HuH-7.5 (cell line): ENCODE results near the gene IRF6.
"Not testable (repeated sequence)": the region's sequence is repeated elsewhere in the genome, so short reads cannot be mapped to it uniquely, and the experiment has no call there.

ENCODE experiments used
- DNase-seq: peaks from one replicate; pipeline ENCODE4 v3.0.0; 2011; ENCODE audit warnings: low spot score

IRF6 gene

GRCh38 chr1:209823143-209824041, 17.4 kb upstream of the IRF6 start:
- no peak for DNase-seq

GRCh38 chr1:209822706-209823105, 16.8 kb upstream of the IRF6 start:
- no peak for DNase-seq

- no peak for DNase-seq
Measured at GRCh38 chr1:209820986-209821385, 15.0 kb upstream of the IRF6 start.

DNA sequence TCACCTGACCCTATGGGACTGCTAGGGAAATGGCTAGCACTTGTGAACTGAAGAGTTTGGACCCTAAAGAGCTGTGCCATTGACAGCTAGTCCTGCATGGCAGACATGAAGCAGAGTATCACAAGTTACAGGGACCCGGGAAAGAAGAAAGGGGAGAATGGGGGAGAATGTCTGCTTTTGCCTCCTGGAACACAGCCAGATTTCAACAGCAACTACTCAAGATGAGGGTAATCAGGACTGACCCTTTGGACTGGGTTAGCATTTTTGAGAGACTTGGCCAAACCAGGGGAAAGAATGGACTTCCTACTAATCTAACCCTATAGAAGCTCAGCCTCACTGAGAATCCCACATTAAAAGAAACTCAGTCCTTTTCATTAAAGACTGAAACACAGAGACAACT, 13.1 kb upstream of the IRF6 start:
- DNase-seq: no peak

DNA sequence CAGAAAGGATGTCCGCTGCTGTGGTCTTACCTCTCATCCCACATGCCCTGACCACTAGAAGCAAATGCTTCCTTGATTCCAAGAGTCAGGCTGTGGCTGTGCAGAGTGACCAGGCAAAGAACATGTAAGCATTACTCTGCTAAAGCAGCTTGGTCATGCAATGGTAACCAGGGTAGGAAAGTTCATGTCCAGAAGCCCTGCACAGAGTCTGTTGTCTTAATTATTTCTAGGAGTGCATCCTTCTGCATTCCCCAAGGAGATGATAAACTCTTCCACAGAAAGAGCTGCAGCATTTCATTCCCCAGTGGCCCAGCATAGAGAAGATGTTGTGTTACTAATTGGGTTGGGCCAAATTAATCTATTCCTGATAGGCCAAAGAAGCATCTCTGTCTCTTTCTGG, 11.7 kb upstream of the IRF6 start:
- no peak for DNase-seq

GRCh38 chr1:209816923-209817322, 11.0 kb upstream of the IRF6 start:
- no peak for DNase-seq

DNA sequence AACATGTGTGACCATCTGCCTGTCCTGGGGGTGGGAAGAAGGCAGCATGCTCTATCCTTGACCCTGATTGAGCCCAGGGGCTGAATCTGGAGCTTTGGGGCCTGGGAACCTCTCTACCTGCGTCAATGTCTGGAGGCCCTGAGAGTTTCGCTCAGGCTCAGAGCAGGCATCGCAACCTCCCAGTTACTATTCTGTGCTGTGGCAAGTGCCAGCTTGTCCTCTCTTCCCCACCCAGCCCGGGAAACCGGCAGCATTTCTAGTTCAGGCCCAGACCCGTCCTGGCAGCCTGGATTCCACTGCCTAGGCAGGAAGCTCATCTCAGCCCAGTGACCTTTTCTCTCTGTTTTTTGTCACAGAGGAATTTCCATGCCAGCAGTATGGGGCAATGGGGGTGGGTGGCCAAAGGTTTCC, 10.0 kb upstream of the IRF6 start:
- no peak for DNase-seq

- DNase-seq: no peak
Measured at GRCh38 chr1:209815490-209815889, 9.5 kb upstream of the IRF6 start.

DNA sequence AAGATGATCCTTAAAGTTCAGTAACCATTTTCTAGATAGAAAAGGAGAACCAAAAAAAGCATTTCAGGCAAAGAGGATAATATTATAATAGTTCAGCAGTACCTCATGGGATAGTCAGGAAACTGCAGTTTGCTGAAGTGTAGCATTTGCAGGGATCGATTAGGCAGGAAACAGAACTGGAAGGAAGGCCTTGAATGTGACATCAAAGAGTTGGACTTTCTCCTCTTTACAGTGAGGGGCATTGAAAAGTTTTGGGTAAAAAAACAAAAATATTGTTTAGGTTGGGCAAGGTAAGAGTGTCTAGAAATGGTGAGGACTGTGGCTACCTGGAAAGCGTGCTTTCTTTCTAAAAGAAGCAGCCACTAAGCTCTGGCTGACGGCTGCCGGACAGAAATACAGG, 8.0 kb upstream of the IRF6 start:
- no peak for DNase-seq

DNA sequence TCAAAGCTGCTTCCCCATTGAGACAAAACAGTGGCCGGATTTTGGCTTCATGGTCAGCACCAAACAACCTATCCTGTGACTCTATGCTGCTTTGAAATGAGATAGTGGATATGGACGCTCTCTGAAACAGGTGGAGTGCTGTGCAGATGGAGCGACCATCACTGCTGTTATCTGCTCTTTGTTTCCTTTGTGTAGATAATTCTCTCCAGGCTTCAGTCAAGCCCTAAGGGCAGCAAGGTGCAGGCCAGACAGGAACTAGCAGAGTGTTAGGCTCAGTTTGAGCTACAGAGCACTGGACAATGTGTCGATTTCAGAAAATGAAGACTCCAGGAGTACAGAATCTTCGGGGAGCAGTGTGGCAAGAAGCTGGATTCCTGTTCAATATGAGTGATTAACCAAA, 4.8 kb upstream of the IRF6 start:
- no peak for DNase-seq

DNA sequence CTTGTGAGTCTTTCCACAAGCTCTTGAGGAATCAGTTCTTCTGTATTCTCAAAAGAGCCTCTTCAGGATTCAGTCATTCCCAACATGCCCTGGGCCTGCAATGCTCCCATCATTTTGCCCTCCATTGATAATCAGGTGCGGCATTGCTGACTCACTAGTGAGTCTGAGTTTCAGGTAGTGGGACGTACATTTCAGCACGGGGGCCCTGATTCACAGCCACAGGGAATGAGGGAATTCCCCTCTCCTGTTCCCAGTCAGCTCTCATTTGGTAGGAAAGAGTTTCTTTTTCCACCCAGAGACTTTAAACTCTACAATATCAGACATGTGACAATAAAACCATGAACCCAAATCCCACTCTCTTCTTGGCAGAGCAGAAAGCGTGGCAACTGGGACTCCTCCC, 3.7 kb upstream of the IRF6 start:
- no peak for DNase-seq

DNA sequence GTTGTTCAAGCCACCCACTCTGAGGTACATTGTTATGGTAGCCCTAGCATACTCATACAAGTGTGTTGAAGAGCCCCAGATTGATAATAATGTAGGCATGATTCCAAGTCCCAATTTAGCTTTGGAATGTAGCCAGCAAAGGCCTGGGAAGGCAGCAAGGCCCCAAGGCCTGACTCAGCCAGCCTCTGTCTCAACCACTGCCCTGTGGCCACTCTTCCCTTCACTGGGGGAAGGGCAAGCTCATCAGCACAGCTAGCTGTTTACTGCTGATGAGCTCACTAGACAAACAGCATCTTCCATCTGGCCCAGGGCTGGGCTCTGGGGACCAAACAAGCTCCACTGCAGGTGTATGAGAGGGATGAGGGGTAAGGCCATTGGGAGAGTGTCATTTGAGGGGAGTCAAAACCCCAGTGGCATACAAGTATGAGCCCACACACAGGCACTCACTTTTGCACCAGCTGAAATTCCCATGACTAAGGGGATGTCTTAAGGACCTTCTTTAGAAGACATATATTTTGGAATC, 2.2 kb upstream of the IRF6 start:
- no peak for DNase-seq

GRCh38 chr1:209807509-209807908, 1.6 kb upstream of the IRF6 start:
- no peak for DNase-seq

DNA sequence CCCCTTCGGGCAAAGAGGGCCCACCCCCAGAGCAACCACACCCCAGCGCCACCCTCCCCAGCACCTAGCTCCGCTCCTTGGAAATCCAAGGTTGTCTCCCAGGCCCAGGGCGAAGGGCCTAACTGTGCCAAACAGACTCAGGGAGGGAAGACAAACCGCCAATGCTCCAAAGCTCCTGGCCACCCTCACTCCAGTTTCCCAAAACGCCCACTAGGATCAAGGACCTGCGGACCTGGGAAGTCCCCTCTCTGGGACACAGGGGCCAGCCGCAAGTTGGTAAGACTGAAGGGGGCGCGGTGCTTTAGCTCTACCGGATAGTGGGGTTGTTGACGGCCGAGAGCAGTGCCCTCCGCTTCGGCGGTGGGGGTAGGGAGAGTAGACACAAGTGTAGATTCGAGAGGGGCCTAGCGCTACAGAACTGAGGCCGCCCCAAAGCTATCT, 581 bp downstream of the IRF6 start:
- no peak for DNase-seq

- DNase-seq: no peak
Measured at GRCh38 chr1:209803568-209803967, 2.4 kb downstream of the IRF6 start.

- no peak for DNase-seq
Measured at GRCh38 chr1:209802780-209803152, 3.2 kb downstream of the IRF6 start.

DNA sequence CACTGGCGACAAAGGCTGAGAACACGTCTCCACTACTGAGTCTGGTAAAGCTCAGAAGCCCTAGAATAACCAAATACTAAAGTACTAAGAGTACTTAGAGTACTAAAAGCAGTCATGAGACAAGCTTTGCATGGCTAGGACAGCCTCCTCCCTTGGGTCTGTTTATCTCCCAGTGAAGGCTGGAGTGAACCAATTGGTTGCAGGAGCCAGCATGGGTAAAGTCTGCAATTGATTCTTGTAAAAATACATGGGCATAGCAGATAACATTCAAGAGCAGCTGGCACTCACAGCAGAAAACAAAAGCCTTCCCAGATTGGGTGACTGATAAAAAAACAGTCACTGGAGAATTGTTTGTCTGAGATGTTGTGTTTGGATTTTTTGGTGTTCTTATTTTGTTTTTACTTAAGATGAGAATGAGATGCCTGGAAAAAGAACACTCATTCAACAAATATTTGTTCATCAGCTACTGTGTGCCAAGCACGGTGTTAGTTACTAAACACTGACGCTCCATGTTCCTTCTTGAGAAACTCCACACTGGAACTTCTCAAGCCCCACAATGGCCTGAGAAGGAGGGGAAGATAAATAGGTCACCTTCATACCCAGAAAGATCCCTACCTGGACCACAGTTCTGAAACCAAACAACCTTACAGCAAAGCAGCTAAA, 3.7 kb downstream of the IRF6 start:
- DNase-seq: no peak

- no peak for DNase-seq
Measured at GRCh38 chr1:209800984-209801834, 4.7 kb downstream of the IRF6 start.

DNA sequence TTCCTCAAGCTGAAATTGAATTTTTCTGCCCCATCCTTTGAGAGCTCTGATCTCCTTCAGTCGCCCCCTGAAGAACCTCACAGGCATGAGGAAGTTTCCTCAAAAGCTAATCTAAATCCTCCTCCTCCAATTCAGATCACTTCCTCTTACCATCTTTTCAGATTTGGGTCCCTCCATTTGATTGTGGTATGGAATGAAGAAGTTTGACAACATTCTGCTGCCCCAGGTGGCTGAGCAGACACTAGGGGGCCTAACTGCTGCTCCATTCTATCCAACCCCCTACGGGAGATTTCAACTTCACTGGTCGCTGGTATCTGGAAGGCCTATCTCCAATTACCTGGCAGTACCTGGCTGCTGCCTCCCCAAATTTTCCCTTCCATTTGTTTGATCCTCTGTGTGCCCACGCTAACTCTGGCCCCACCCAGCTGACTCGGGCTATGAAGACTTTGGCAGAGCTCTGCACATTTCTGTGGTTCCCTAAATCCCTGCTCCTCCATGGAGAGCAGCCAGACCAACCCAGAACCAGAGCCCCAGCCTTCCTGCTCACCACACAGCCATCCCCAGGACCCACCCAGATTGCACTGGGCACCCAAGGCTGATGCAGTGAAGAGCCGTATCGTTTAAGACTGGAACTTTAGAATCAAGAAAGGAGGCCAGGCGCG, 7.8 kb downstream of the IRF6 start:
- no peak for DNase-seq

DNA sequence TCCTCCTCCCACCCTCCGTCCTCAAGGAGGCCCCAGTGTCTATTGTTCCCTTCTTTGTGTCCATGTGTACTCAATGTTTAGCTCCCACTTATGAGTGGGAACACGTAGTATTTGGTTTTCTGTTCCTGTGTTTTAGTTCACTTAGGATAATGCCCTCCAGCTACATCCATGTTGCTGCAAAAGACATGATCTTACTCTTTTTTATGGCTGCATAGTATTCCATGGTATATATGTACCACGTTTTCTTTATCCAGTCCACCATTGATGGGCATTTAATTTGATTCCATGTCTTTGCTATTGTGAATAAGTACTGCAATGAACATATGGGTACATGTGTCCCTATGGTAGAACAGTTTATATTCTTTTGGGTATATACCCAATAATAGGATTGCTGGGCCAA, 12.2 kb downstream of the IRF6 start:
- DNase-seq: not testable (repeated sequence)

- DNase-seq: no peak
Measured at GRCh38 chr1:209791920-209792319, 14.0 kb downstream of the IRF6 start.
